SIG-M5 (cell line): ENCODE measurements around the gene ARHGAP45.
"Not testable (repeated sequence)": the region's sequence is repeated elsewhere in the genome, so short reads cannot be mapped to it uniquely, and the experiment has no call there.

Experiments
- DNase-seq: peaks from one replicate; lab custom pipeline; 2025; lab: John Stamatoyannopoulos, UW

ARHGAP45 gene, protein sequence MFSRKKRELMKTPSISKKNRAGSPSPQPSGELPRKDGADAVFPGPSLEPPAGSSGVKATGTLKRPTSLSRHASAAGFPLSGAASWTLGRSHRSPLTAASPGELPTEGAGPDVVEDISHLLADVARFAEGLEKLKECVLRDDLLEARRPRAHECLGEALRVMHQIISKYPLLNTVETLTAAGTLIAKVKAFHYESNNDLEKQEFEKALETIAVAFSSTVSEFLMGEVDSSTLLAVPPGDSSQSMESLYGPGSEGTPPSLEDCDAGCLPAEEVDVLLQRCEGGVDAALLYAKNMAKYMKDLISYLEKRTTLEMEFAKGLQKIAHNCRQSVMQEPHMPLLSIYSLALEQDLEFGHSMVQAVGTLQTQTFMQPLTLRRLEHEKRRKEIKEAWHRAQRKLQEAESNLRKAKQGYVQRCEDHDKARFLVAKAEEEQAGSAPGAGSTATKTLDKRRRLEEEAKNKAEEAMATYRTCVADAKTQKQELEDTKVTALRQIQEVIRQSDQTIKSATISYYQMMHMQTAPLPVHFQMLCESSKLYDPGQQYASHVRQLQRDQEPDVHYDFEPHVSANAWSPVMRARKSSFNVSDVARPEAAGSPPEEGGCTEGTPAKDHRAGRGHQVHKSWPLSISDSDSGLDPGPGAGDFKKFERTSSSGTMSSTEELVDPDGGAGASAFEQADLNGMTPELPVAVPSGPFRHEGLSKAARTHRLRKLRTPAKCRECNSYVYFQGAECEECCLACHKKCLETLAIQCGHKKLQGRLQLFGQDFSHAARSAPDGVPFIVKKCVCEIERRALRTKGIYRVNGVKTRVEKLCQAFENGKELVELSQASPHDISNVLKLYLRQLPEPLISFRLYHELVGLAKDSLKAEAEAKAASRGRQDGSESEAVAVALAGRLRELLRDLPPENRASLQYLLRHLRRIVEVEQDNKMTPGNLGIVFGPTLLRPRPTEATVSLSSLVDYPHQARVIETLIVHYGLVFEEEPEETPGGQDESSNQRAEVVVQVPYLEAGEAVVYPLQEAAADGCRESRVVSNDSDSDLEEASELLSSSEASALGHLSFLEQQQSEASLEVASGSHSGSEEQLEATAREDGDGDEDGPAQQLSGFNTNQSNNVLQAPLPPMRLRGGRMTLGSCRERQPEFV

DNA sequence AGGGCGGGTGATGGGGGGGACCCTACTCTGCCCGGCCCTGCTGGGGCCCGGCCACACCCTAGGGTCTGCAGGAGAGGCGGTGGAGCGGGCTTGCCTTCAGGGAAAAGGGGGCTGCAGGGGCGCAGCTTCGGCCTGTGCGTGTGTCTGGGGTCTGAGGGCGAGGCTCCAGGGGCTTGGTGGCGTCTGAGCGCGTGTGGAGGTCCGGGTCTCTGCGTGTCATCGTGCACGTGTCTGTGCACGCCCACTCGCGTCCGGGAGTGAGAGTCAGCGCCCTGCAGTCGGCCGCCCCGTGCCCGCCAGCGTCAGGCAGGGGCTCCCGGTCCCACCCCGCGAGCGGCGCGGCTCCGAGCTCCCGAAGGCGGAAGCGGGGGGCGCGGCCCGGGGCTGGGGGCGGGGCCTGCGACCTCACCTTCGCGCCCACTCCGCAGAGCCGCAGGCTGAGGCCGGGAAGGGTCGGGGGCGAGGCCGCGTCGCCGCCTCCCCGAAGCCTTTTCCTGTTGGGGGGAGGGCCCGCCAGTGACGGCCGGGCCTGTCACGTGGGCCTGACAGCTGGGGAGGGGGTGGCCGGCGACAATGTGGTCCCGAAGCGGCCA lies at the start of gene ARHGAP45:
TSS of gene ARHGAP45 (plus strand) at position 420 of the 593 bp plus-strand sequence. CDS start 239 bp downstream, outside the sequence.
- no peak for DNase-seq

DNA sequence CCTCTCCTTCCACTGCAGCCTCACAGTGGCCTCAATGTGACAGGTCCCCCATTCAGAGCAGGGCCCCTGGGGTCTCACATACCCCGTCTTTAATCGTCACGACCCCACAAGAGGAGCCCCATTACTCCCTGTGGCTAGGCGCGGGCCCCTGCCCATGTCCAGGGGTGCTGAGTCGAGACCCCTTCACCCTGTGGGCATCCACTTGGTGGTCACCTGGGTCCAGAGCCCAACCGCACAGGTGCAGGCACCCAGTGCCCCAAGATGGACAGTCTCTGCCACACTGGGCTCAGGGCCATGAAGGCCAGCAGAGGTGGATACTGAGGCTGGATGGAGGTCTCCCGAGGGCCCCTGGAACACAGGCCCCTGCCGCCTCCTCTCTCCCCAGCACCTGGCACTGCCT lies 49.1 kb upstream of the ARHGAP45 start:
- DNase-seq: no peak

DNA sequence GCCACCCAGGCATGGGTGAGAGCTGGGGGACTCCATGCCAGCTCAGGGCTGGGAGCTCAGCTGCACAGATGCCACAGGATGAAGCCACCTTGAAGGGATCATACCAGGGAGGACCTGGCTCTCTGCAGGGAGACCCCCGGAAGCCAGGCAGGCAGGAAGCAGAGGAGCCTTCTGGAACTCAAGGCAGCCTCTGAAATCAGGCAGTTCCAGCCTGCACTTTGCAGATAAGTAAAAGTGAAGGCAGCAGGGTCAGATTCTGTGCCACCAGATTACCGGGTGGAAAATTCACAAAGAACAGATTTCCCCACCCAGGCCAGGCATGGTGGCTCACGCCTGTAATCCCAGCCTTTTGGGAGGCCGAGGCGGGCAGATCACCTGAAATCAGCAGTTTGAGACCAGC lies 48.6 kb upstream of the ARHGAP45 start:
- DNase-seq: no peak

DNA sequence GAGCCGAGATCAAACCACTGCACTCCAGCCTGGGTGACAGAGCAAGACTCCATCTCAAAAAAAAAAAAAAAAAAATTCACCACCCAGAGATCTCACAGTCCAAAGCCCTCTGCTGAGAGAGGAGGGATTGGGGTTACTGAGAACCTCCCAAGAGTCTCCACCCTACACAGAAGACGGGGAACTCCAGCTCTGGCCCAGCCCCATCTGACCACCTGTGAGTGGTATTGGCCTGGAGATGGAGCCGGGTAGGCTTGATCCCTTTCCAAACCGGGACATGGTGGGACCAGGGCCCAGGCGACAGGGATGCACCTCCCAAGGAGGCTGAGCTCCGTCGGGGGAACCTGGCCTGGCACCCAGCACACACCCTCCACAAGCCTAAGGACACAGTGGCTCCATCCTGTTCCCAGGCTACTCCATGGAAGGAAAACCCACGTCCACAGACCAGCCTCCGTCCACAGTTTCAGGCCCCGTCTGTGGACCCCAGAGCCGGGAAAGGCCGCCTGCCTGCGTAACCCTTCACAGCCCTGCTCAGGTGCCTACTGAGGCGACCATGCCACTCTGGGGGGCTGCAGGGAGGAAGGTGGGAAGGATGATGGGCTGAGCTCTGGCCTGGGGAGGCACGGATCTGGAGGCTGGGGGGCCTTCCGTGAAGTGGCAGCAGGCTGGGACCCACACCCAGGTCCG lies 47.9 kb upstream of the ARHGAP45 start:
- DNase-seq: no peak

DNA sequence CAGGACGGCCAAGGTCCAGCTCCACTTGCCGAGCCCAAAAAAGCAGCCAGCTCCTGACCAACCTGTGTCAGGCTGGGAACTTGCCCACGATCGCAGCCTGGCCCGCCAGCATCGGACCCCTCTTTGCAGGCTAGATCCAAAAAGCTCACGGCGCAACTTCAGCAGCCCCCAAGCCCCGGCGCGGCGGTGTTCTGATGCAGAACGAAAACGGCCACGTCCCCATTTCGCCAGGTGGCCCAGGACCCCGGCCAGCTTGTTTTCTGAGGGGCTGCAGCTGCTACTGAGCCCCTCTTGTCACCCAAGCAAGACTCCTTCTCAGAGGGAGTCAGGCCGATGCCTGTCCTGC lies 47.4 kb upstream of the ARHGAP45 start:
- DNase-seq: no peak

DNA sequence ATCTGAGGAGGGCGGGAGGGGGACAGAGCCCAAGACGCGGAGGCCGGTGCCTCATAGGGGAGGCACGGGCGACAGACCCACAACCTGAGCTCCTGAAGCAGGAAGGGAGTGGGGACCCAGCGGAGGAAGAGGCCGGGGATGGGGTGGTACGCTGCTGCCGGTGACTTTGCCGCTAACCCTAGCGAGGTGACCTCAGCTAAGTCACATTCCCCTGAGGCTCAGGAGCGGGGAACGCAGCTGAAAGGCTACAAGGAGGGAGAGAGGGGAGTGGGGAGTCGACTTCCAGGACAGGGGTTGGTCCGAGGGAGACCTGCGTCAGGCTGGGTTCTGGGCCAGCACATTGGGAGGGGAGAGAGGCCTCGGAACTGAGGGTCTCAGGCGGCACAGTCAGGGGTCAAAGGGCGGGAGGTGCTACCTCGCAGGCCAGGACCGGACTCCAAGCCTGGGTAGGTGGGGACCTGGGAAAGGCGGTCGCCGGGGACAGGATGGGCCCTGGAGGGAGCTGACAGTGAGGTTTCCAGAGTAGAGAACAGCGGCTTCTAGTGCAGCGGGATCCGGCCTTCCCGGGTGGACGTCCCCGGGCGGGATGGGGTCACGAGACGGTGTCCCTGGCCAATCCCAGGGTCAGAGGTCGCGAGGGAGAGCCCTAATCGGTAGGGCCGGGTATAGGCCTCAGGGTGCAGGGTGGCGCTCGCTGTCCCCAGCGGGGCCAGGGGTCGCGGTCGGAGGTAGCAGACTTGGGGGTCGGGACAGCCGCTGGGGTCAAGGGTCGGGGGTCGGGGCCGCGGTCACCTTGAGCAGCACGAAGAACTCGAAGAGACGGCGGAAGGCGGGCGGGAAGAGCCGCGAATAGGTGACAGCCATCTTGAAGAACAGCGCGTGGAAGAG lies 46.7 kb upstream of the ARHGAP45 start:
- DNase-seq: no peak

DNA sequence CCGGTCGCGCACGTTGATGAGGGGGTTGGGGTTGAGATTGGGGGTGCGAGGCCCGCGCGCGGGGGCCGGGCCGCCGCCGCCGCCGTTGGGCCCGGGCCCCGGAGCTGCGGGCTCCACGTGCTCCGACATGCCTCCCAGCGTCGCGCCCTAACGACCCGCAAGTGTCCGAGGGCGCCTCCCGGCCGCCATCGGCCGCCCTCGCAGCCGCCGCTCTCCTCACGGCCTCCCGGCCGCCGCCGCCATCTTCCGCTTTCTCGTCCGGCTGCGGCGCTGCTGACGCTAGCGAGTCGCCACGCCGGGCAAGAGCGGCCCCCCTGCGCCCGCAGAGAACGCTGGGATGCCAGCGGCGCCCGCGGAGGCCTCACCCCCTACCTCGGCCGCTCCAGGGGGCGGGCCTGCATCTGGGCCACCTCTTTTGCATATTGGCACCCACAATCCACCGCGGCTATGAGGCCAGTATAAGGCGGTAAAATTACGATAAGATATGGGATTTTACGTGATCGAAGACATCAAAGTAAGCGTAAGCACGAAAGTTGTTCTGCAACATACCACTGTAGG lies 46.0 kb upstream of the ARHGAP45 start, which contains the start of gene TMEM259:
TSS of gene TMEM259 (minus strand) at position 256 of the 558 bp plus-strand sequence. CDS start at position 129, 127 bp downstream.
- peak; percentile 51 for DNase-seq

DNA sequence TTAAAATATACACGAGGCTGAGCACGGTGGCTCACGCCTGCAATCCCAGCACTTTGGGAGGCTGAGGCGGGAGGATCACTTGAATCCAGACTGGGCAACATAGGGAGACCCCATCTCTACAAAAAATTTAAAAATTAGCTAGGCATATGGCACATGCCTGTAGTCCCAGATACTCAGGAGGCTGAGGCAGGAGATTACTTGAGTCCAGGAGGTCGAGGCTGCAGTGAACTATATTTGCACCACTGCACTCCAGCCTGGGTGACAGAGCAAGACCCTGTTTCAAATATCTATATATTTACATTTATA lies 43.1 kb upstream of the ARHGAP45 start:
- not testable (repeated sequence) for DNase-seq

DNA sequence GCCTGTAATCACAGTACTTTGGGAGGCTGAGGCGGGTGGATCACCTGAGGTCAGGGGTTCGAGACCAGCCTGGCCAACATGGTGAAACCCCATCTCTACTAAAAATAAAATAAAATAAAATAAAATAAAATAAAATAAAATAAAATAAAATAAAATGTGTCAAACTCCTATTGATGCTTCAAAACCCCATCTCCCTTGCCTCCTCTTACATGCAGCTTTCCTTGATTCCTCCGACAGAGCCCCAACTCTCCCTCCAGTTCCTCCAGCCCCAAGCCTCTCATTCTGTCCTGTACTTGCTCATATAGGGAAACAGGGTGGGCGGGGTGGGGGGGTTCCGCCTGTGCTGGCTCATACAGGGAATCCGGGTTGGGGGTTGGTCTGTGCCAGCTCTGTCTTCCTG lies 41.9 kb upstream of the ARHGAP45 start:
- not testable (repeated sequence) for DNase-seq

DNA sequence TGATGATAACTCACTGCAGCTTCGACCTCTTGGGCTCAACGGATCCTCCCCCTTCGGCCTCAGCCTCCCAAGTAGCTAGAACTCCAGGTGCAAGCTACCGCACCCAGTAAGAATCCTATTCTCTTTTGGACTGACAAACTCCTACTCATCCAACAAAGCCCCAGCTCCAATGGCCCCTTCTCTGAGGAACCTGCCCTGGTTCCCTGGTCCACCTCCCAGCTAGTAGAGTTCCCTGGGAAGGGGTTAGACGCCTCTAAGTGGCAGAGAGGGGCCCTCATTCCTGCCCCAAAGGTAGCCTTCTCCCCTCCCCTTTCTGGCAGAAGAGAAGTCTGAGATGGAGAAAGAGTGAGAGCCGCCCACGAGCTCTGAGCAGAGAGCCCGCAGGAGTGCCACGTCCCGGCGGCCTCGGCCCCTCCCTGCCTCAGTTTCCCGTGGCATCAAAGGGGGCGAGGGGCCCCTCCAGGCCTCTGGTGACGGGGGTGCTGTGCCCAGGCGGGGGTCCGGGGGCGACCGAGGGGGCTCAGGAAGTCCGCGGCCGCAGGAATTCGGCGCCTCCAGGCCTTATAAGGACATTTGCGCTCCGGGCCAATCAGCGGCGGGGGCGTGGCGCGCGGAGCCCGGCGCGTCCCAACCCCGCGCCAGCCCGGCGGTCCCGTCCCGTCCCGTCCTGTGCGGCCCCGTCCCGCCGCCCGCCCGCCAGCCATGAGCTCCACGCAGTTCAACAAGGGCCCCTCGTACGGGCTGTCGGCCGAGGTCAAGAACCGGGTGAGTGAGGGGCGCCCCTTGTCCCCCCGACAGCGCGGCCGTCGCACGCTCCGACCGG lies 40.8 kb upstream of the ARHGAP45 start, which contains the start of gene CNN2:
TSS of gene CNN2 (plus strand) at position 649 of the 823 bp plus-strand sequence. CDS start at position 703, 54 bp downstream.
- no peak for DNase-seq

DNA sequence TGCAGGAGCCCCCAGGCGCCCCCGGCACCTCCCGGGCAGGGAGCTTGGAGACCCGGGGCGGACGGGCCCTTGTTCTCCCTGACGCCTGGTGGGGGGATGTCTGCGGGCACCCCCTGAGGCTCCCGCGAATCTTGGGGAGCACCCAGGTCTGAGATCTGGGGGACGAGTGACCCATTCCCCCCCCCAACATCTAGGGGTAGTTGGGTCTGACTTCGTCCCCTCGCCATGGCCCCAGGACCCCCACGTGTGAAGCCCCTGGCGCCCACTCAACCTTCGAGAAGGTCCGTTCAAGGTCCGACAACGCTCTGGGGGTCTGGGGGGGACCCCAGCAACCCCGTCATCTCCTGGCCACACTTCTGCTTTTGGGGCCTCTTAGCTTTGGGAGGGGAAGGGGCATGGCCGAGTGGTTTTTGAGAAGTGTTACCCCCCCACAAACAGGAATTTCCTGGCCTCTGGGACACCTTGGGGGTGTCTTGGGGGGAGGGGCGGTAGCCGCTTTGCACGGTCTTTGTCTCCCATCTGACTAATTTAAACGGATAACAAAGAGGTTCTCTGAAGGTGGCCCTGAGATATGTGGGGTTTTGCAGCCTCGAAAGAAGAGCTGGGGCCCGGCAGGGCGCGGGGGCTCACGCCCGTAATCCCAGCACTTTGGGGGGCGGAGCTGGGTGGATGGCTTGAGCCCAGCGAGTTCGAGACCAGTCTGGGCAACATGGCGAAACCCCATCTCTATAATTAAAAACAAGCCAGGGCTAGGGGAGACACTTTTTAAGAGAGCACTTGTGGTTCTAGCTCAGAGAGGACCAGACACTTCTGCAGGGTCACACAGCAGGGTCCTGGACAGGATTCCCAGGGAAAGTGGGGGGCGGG lies 40.0 kb upstream of the ARHGAP45 start:
- DNase-seq: no peak

DNA sequence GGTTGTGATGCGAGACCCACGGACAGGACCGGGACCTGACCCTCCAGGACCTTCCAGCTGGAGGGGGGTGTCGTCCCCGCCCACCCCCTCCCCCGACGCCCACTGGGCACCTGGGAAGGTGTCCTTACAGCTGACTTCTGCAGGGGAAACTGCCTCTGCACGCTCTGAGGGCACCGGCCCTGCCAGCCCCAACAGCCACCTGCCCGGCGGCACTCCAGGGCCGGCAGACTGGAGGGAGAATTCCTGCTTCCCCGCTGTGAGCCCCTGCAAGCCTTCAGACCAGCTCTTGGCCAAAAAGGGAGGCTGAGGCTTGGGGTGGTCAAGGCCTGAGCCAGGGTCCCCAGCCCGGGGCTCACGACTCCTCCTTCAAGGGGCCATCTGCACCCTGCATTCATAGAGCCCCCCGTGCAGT lies 39.3 kb upstream of the ARHGAP45 start:
- no peak for DNase-seq

DNA sequence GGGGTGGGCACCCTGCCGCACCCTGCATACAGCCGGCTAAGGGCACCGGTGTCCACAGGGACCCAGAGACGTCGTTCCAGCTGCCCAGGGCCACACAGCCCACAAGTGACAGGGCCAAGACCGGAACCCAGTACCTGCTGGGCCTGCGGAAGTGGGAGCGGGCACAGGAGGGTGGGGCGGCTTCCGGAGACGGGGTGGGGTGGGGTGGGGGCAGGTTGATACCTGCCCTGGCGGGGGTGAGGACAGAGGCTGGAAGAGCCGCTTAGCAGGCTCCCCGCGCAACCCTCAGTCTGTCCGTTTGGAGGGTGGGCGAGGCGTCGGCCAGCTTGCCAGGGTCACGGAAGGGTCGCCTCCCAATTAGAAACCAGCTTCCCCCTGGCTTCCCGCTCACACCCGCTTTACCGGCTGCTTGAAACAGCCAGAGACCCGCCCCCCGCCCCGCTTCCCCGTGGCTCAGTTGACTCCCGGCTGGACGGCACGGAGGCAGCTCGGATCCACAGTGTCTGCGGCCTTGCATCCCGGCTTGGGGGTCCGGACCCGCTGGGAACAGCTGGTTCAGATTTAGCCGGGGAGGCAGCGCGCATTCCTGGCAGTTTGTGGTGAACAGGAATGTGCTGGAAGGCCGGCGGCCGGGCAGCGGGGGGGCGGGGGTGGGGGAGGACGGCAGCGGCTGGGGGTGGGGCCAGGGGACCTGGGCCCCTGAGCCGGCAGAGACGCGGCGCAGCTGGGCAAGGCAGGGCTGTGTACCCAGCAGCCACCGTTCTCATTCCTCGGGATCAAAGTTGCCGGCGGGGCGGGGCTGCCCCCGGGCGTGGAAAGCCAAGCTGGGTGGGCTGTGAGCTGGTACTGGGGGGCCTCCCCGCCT lies 38.7 kb upstream of the ARHGAP45 start:
- DNase-seq: no peak

DNA sequence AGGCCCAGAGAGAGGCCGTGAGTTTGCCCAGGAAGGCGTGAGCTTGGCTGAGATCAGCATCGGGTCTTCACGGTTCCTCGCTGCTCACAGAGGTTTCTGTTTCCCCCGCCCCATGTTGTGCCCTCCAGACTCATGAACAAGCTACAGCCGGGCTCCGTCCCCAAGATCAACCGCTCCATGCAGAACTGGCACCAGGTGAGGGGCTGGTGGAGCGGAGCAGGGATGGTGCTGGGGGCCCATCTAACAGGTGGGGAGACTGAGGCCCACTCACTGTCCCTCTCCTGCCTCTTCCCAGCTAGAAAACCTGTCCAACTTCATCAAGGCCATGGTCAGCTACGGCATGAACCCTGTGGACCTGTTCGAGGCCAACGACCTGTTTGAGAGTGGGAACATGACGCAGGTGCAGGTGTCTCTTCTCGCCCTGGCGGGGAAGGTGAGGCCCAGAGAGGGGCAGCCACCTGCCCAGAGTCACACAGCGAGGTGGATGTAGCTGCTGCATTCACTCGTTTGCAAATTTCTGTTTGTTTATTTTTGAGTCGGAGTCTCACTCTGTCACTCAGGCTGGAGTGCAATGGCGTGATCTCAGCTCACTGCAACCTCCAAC lies 34.6 kb upstream of the ARHGAP45 start:
- no peak for DNase-seq

DNA sequence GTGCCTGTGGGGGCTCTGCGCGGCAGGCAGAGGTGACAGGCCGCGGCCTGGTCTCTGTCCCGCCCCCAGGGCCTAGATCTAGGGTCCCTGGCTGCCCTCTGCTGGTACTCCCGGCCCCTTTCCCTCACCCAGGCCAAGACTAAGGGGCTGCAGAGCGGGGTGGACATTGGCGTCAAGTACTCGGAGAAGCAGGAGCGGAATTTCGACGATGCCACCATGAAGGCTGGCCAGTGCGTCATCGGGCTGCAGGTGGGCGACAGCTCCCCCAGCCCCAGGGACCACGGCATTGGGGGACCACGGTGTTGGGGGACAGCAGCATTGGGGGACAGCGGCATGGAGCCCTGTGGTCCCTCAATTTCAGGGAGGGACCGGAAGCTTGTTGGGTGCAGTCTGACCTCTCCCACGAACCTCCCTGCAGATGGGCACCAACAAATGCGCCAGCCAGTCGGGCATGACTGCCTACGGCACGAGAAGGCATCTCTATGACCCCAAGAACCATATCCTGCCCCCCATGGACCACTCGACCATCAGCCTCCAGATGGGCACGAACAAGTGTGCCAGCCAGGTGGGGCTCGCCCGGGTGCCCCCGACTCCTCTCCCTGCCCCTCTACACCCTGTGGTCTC lies 30.9 kb upstream of the ARHGAP45 start:
- no peak for DNase-seq

DNA sequence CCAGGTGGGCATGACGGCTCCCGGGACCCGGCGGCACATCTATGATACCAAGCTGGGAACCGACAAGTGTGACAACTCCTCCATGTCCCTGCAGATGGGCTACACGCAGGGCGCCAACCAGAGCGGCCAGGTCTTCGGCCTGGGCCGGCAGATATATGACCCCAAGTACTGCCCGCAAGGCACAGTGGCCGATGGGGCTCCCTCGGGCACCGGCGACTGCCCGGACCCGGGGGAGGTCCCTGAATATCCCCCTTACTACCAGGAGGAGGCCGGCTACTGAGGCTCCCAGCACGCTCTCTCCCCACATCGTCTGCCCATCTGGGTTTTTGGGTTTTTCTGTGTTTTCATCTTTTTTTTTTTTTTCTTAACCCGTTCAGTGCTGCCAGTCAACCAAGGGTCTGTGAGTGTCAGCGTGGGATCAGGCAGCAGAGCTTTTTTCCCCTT lies 29.3 kb upstream of the ARHGAP45 start:
- DNase-seq: no peak
